ENCODE measurements around the gene ARHGAP42. TPM values are rescaled to one million over a fixed set of nuclear protein-coding genes. Genes with fewer than 3 reads are reported as not detected.

The ARHGAP42 gene
- total and polyA plus RNA-seq, 4 donors: 3.8 to 17.2 (median 12.0) TPM

DNA sequence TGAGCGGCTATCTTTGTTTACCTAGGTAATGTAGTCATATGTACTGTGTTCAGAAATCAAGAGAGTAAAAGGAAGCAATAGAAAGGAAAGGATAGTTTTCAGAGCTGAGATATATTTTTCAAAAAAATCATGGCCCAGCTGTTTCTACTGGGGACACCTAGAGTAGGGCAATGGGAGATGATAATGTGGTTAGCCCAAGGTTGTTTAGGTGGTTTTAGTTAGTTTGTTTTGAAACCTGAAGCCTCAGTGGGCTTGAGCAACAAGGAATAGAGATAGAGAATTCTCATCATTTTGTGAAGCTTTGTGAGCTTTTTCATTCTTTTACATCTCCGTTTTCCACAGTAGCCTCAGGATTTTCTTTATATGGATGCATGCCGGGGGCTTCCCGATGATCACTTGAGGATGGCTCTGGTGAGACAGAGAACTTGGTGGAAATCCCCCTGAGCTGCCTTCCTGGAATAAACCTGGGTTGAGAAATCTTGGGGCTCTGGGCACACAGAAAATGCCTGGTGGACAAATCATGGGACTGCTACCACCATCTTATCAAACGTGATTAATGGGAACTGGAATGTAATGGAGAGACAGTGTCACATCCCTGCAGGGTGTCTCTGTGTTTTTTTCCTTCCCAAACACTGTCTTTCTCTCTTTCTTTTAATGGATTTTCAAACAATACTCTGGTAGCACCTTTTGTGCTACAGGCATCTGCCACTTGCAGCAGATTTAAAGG is 49.0 kb downstream of the ARHGAP42 start:
- no peak overlapping the region for H3K4me3 ChIP-seq (ENCODE audit: low read depth in 1 of 3, low read length in 3 of 3)
- WGBS: 87% methylated on average over 5 of the region's 5 CpGs
- no peaks in the 10 kb centered on the region for H3K36me3 ChIP-seq (ENCODE audit: control insufficient read depth in 4 of 4, insufficient read depth in 3 of 4, low read depth in 1 of 4, low read length in 3 of 4)
- peaks cover 0 to 26% (median 20%) of the 10 kb centered on the region in 4 donors for H3K4me1 ChIP-seq (ENCODE audit: control insufficient read depth in 4 of 4, insufficient read depth in 4 of 4, low read length in 3 of 4)
- no peaks in the 10 kb centered on the region for H3K9me3 ChIP-seq (ENCODE audit: control insufficient read depth in 4 of 4, low read length in 3 of 4)
- H3K27me3 ChIP-seq (ENCODE audit: control insufficient read depth in 4 of 4, insufficient read depth in 4 of 4, low read length in 3 of 4): no peaks in the 10 kb centered on the region
- no peak for DNase-seq (ENCODE audit: low spot score)
- H3K9ac ChIP-seq (ENCODE audit: low read depth in 1 of 2, low read length in 2 of 2): no peak overlapping the region
- H3K27ac ChIP-seq (ENCODE audit: low read depth in 1 of 2, low read length in 2 of 2): no peak overlapping the region
- TF ChIP-seq, protein P1, sequence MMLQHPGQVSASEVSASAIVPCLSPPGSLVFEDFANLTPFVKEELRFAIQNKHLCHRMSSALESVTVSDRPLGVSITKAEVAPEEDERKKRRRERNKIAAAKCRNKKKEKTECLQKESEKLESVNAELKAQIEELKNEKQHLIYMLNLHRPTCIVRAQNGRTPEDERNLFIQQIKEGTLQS (IDR thresholded peaks at IDR 0.05): no peak
- no peak for TF ChIP-seq RAD21 (IDR thresholded peaks at IDR 0.05)
- no peak for TF ChIP-seq RXRA (IDR thresholded peaks at IDR 0.05)
- TF ChIP-seq NR2F2 (IDR thresholded peaks at IDR 0.05): no peak
- TF ChIP-seq GABPA (IDR thresholded peaks at IDR 0.05 in 1 of 2, conservative IDR thresholded peaks at IDR 0.05 in 1 of 2): no peak
- no peak for TF ChIP-seq JUND (IDR thresholded peaks at IDR 0.05)

DNA sequence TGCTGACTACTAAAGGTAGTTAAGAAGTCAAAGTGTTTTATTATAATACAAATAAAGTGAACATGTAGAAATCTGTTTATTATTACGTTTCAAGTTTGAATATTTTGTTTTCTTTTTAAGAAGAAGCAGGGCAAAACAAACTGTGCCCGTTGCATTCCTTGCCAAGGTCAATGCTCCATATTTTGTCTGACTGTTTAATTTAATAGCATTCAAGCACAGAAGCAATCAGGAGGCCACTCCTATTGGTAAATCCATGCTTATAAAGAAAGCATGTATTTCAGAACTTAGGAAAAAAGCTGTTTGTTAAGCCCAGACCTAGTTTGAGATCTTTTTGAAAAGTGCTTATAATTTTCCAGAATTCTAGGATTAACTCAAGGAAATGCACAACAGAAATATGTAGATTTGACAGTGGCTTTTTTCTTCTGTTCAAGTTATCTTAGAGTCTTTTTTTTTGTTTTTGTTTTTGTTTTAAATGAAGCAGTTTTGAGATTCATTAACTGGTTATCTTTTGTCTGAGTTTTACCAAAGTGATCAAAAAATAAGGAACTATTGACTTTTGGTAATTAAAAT is 51.7 kb downstream of the ARHGAP42 start:
- Histone ChIP-seq H3K9ac (ENCODE audit: low read depth in 1 of 2, low read length in 2 of 2) (no peak overlapping the region), H3K36me3 (ENCODE audit: control insufficient read depth in 4 of 4, insufficient read depth in 3 of 4, low read depth in 1 of 4, low read length in 3 of 4) (no peaks in the 10 kb centered on the region), H3K27ac (ENCODE audit: low read depth in 1 of 2, low read length in 2 of 2) (no peak overlapping the region), H3K4me1 (ENCODE audit: control insufficient read depth in 4 of 4, insufficient read depth in 4 of 4, low read length in 3 of 4) (peaks cover 0 to 23% (median 23%) of the 10 kb centered on the region in 4 donors), H3K9me3 (ENCODE audit: control insufficient read depth in 4 of 4, low read length in 3 of 4) (no peaks in the 10 kb centered on the region), H3K27me3 (ENCODE audit: control insufficient read depth in 4 of 4, insufficient read depth in 4 of 4, low read length in 3 of 4) (no peaks in the 10 kb centered on the region), H3K4me3 (ENCODE audit: low read depth in 1 of 3, low read length in 3 of 3) (no peak overlapping the region)
- 9% methylated on average over 2 of the region's 2 CpGs for WGBS
- peak; percentile 8 to 18 for TF ChIP-seq RXRA (IDR thresholded peaks at IDR 0.05)
- TF ChIP-seq, protein P2, sequence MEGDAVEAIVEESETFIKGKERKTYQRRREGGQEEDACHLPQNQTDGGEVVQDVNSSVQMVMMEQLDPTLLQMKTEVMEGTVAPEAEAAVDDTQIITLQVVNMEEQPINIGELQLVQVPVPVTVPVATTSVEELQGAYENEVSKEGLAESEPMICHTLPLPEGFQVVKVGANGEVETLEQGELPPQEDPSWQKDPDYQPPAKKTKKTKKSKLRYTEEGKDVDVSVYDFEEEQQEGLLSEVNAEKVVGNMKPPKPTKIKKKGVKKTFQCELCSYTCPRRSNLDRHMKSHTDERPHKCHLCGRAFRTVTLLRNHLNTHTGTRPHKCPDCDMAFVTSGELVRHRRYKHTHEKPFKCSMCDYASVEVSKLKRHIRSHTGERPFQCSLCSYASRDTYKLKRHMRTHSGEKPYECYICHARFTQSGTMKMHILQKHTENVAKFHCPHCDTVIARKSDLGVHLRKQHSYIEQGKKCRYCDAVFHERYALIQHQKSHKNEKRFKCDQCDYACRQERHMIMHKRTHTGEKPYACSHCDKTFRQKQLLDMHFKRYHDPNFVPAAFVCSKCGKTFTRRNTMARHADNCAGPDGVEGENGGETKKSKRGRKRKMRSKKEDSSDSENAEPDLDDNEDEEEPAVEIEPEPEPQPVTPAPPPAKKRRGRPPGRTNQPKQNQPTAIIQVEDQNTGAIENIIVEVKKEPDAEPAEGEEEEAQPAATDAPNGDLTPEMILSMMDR (IDR thresholded peaks at IDR 0.05; ENCODE audit: low read depth, low read length, missing input control): no peak
- no peak for DNase-seq (ENCODE audit: low spot score)

DNA sequence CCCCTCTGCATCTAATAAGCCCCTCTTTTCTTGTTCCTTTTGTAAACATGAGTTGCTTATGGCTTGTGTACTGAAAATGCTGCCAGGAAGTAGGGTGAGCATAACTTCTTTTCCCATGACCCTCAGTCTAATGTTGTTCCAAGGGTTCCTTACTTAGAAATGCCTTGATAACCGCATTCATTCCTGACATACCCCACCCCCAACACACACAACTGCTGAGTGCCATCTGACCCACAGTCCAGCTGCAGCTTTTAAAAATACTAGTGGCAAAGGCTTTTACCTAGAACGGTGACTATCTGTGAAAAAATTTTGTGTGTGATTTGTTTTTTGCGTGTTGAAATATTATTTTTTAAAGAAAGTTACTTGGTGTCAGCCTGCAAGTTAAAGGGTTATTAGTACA is 52.6 kb downstream of the ARHGAP42 start:
- no peak overlapping the region for H3K4me3 ChIP-seq (ENCODE audit: low read depth in 1 of 3, low read length in 3 of 3)
- 22% methylated on average over 3 of the region's 3 CpGs for WGBS
- H3K9me3 ChIP-seq (ENCODE audit: control insufficient read depth in 4 of 4, low read length in 3 of 4): no peaks in the 10 kb centered on the region
- H3K9ac ChIP-seq (ENCODE audit: low read depth in 1 of 2, low read length in 2 of 2): peak overlapping the region in 1 of 2 donors; percentile 23
- no peak overlapping the region for H3K27ac ChIP-seq (ENCODE audit: low read depth in 1 of 2, low read length in 2 of 2)
- peaks cover 0 to 23% (median 23%) of the 10 kb centered on the region in 4 donors for H3K4me1 ChIP-seq (ENCODE audit: control insufficient read depth in 4 of 4, insufficient read depth in 4 of 4, low read length in 3 of 4)
- no peaks in the 10 kb centered on the region for H3K36me3 ChIP-seq (ENCODE audit: control insufficient read depth in 4 of 4, insufficient read depth in 3 of 4, low read depth in 1 of 4, low read length in 3 of 4)
- no peak for DNase-seq (ENCODE audit: low spot score)
- TF ChIP-seq ZBTB33 (IDR thresholded peaks at IDR 0.05): no peak
- peak in 1 of 2 donors; percentile 8 for TF ChIP-seq RAD21 (IDR thresholded peaks at IDR 0.05)
- TF ChIP-seq JUND (IDR thresholded peaks at IDR 0.05): no peak
- TF ChIP-seq YY1 (IDR thresholded peaks at IDR 0.05): no peak
- TF ChIP-seq GABPA (IDR thresholded peaks at IDR 0.05 in 1 of 2, conservative IDR thresholded peaks at IDR 0.05 in 1 of 2): no peak
- TF ChIP-seq SP1 (IDR thresholded peaks at IDR 0.05): peak; percentile 43
- TF ChIP-seq, protein P2 (IDR thresholded peaks at IDR 0.05; ENCODE audit: low read depth, low read length, missing input control): no peak
- TF ChIP-seq MAX (IDR thresholded peaks at IDR 0.05): peak; percentile 7
- no peak for TF ChIP-seq HNF4G (IDR thresholded peaks at IDR 0.05)
- TF ChIP-seq RXRA (IDR thresholded peaks at IDR 0.05): peak in 1 of 2 donors; percentile 18
- TF ChIP-seq, protein P1 (IDR thresholded peaks at IDR 0.05): no peak
- TF ChIP-seq TAF1 (conservative IDR thresholded peaks at IDR 0.05): no peak
- peak; percentile 23 to 36 for TF ChIP-seq HNF4A (conservative IDR thresholded peaks at IDR 0.05)
- TF ChIP-seq NR2F2 (IDR thresholded peaks at IDR 0.05): peak; percentile 81
- no peak for TF ChIP-seq EGR1 (IDR thresholded peaks at IDR 0.05; ENCODE audit: low read depth in 2 of 2)
- H3K27me3 ChIP-seq (ENCODE audit: control insufficient read depth in 4 of 4, insufficient read depth in 4 of 4, low read length in 3 of 4): no peaks in the 10 kb centered on the region

Data from liver (tissue), 9 donors.